ENCODE measurements around the gene GPR65. TPM values are rescaled to one million over a fixed set of nuclear protein-coding genes. Genes with fewer than 3 reads are reported as not detected.

Gene GPR65
- total RNA-seq, 1 donor from 2014 or later: not detected

DNA sequence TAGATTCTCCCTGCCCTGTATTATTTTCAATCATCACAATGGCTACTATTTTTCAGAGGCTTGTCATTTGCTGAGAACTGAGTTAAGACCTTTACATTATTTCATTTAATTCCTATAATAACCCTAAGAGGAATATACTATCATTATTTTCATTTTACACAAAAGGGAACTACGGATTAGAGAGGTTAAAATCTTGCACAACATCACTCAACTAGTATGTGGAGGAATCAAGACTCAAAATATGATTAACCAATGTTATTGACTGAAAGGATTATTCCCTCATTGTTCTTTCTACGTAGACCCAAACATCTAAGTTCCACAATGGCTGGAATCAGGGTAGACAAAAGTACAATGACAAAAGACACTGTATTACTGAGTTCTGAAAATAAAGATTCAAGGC is 45.0 kb downstream of the GPR65 start:
- H3K4me1 Mint-ChIP-seq (ENCODE audit: low read depth): no peaks in the 10 kb centered on the region
- no peak overlapping the region for H3K27ac Mint-ChIP-seq (ENCODE audit: unreplicated experiment)
- no peak overlapping the region for H3K4me3 Mint-ChIP-seq (ENCODE audit: unreplicated experiment)
- H3K27me3 Mint-ChIP-seq (ENCODE audit: low read depth): peaks cover 2% of the 10 kb centered on the region
- H3K9me3 Mint-ChIP-seq (ENCODE audit: low read depth): peaks cover 12% of the 10 kb centered on the region
- DNase-seq (ENCODE audit: low spot score): no peak
- peaks cover 4% of the 10 kb centered on the region for H3K36me3 Mint-ChIP-seq (ENCODE audit: low read depth)
- TF ChIP-seq, protein P1, sequence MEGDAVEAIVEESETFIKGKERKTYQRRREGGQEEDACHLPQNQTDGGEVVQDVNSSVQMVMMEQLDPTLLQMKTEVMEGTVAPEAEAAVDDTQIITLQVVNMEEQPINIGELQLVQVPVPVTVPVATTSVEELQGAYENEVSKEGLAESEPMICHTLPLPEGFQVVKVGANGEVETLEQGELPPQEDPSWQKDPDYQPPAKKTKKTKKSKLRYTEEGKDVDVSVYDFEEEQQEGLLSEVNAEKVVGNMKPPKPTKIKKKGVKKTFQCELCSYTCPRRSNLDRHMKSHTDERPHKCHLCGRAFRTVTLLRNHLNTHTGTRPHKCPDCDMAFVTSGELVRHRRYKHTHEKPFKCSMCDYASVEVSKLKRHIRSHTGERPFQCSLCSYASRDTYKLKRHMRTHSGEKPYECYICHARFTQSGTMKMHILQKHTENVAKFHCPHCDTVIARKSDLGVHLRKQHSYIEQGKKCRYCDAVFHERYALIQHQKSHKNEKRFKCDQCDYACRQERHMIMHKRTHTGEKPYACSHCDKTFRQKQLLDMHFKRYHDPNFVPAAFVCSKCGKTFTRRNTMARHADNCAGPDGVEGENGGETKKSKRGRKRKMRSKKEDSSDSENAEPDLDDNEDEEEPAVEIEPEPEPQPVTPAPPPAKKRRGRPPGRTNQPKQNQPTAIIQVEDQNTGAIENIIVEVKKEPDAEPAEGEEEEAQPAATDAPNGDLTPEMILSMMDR (IDR thresholded peaks at IDR 0.05): no peak

DNA sequence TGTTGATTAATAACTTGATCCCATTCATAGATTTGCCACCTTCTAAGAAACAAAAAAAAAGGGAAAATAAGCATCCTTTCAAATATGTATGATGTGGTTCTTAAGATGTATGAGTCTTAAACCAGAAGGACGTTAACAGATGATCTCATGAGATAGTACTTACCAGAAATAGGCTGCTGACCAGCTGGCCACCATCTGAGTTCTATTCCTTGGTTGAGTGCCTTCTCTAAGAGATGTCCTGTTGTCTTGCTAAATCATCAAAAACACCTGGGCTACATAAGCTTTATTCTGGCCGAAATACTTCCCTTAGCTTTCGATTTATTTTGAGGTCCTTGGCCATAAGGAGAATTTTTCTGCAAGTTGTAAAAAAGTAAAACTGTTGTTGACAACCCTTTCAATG is 55.6 kb downstream of the GPR65 start:
- H3K27me3 Mint-ChIP-seq (ENCODE audit: low read depth): peaks cover 2% of the 10 kb centered on the region

DNA sequence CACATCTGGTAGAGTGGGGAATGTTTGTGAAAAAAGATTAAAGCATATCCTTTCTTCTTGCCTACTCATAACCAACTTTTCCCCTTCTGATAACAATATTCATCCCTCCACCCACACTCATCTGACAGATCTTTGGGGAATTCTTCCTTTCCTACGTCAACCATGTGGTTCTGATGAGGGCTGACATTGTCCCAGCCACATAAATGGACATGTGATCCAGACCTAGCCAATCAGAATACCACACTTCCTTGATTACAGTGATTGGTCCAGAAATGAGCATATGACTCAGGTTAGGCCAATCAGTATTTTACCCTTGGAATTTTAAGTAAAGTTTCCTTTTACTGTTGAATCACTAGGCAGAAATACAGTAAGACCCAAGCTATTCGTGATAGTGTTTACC is 58.9 kb downstream of the GPR65 start:
- TF ChIP-seq, protein P1 (IDR thresholded peaks at IDR 0.05): no peak
- no peak overlapping the region for H3K27ac Mint-ChIP-seq (ENCODE audit: unreplicated experiment)
- H3K9me3 Mint-ChIP-seq (ENCODE audit: low read depth): no peaks in the 10 kb centered on the region
- no peak for DNase-seq (ENCODE audit: low spot score)
- peaks cover 2% of the 10 kb centered on the region for H3K27me3 Mint-ChIP-seq (ENCODE audit: low read depth)
- no peaks in the 10 kb centered on the region for H3K36me3 Mint-ChIP-seq (ENCODE audit: low read depth)
- no peaks in the 10 kb centered on the region for H3K4me1 Mint-ChIP-seq (ENCODE audit: low read depth)
- no peak overlapping the region for H3K4me3 Mint-ChIP-seq (ENCODE audit: unreplicated experiment)

More for the DNA sequence above, 55.6 kb downstream of the GPR65 start:
- no peaks in the 10 kb centered on the region for H3K4me1 Mint-ChIP-seq (ENCODE audit: low read depth)
- H3K27ac Mint-ChIP-seq (ENCODE audit: unreplicated experiment): no peak overlapping the region
- no peaks in the 10 kb centered on the region for H3K36me3 Mint-ChIP-seq (ENCODE audit: low read depth)
- no peaks in the 10 kb centered on the region for H3K9me3 Mint-ChIP-seq (ENCODE audit: low read depth)
- no peak for DNase-seq (ENCODE audit: low spot score)
- TF ChIP-seq, protein P1 (IDR thresholded peaks at IDR 0.05): no peak
- no peak overlapping the region for H3K4me3 Mint-ChIP-seq (ENCODE audit: unreplicated experiment)

Other genes with a start within 250 kb of the GPR65 start
- gene GALC, start 12.0 kb upstream of the GPR65 start, total RNA-seq: 11.1 to 18.0 TPM (median 12.3 TPM) in 3 replicates